ENCODE data around the gene MED12L.

DNA sequence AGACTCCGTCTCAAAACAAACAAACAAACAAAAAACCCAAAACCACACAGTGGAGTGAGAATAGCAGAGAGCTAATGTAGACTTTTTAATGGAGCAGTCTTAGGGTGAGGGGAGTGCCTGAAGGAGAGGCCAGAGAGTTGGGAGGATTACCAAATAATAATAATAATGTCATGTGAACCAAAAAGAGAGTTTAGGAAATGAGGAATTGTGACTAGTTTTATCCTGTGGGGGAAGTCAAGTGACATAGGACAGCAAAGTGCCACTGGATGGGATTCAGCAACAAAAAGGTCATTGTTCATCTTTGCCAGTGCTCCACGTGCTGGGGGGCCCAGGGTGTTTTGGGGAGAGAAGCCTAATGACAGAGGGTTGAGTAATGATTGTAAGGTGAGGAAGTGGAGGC is 218.3 kb downstream of the MED12L start:
- TF ChIP-seq, protein P1, sequence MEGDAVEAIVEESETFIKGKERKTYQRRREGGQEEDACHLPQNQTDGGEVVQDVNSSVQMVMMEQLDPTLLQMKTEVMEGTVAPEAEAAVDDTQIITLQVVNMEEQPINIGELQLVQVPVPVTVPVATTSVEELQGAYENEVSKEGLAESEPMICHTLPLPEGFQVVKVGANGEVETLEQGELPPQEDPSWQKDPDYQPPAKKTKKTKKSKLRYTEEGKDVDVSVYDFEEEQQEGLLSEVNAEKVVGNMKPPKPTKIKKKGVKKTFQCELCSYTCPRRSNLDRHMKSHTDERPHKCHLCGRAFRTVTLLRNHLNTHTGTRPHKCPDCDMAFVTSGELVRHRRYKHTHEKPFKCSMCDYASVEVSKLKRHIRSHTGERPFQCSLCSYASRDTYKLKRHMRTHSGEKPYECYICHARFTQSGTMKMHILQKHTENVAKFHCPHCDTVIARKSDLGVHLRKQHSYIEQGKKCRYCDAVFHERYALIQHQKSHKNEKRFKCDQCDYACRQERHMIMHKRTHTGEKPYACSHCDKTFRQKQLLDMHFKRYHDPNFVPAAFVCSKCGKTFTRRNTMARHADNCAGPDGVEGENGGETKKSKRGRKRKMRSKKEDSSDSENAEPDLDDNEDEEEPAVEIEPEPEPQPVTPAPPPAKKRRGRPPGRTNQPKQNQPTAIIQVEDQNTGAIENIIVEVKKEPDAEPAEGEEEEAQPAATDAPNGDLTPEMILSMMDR (conservative IDR thresholded peaks at IDR 0.05; ENCODE audit: low read length), result no peak
- no peak for TF ChIP-seq EZH2phosphoT487 (IDR thresholded peaks at IDR 0.05; ENCODE audit: borderline replicate concordance)

All from Loucy (cell line).